ENCODE measurements around the gene TEX13D. TPM values are rescaled to one million over a fixed set of nuclear protein-coding genes. Genes with fewer than 3 reads are reported as not detected.

Gene TEX13D
- total and polyA plus RNA-seq, 2 donors from 2014 or later: not detected

DNA sequence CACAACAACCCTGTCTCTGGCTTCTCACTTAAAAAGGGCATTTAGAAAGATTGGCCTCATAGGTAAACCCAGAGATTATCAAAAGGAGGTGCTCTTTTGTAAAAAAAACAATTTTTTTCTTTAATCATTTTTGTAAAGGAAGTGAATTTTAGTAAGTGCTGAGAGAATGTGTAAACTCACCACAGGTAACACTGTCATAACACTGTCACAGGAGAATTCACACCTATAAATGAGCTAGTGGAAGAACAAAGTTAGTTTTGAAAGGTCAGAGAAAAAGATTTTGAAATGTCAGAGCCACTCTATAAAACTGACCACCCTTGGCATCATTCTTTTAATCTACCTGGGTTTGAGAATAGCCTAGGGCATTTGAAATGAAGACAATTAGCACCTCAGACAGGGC lies 10.6 kb downstream of the TEX13D start:
- H3K9ac ChIP-seq (ENCODE audit: low read length in 3 of 3): no peak overlapping the region
- TF ChIP-seq, protein P1, sequence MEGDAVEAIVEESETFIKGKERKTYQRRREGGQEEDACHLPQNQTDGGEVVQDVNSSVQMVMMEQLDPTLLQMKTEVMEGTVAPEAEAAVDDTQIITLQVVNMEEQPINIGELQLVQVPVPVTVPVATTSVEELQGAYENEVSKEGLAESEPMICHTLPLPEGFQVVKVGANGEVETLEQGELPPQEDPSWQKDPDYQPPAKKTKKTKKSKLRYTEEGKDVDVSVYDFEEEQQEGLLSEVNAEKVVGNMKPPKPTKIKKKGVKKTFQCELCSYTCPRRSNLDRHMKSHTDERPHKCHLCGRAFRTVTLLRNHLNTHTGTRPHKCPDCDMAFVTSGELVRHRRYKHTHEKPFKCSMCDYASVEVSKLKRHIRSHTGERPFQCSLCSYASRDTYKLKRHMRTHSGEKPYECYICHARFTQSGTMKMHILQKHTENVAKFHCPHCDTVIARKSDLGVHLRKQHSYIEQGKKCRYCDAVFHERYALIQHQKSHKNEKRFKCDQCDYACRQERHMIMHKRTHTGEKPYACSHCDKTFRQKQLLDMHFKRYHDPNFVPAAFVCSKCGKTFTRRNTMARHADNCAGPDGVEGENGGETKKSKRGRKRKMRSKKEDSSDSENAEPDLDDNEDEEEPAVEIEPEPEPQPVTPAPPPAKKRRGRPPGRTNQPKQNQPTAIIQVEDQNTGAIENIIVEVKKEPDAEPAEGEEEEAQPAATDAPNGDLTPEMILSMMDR (IDR thresholded peaks at IDR 0.05; ENCODE audit: borderline replicate concordance, extremely low read depth, insufficient read depth): no peak
- H3K27ac ChIP-seq (ENCODE audit: low read depth in 2 of 2, low read length in 2 of 2): no peak overlapping the region
- DNase-seq: no peak
- no peaks in the 10 kb centered on the region for H3K4me1 ChIP-seq (ENCODE audit: control insufficient read depth in 2 of 3, insufficient read depth in 2 of 3, low read depth in 1 of 3, low read length in 3 of 3)
- no peaks in the 10 kb centered on the region for H3K9me3 ChIP-seq (ENCODE audit: control insufficient read depth in 2 of 3, insufficient read depth in 1 of 3, low read length in 3 of 3)
- peak; percentile 76 for FAIRE-seq
- H3K27me3 ChIP-seq (ENCODE audit: control insufficient read depth, insufficient read depth, low read length): no peaks in the 10 kb centered on the region
- no peaks in the 10 kb centered on the region for H3K36me3 ChIP-seq (ENCODE audit: control insufficient read depth in 2 of 3, insufficient read depth in 3 of 3, low read length in 3 of 3)
- H3K4me3 ChIP-seq (ENCODE audit: low read length in 3 of 3): no peak overlapping the region
- intact Hi-C loops (cut with DNase I): no loop called here

DNA sequence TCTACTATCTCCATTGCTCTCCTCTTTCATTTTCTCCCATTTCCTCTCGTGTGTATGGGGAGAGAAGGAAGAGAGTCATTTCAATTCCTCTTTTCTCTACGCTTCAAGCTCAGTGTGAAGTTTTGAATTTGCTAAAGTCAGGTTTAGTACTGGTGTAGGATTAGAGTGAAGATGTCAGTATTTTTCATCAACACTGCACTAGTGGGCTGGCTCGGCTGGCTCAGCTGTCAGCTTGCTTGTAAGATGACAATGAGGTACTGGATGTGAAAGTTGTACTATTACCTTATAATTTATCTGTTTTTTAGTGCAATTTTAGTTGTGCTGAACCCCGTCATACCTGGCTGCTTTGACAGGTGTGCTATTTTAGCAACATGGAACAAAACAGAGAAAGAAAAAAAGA lies 11.8 kb downstream of the TEX13D start:
- Histone ChIP-seq H3K36me3 (ENCODE audit: control insufficient read depth in 2 of 3, insufficient read depth in 3 of 3, low read length in 3 of 3) (no peaks in the 10 kb centered on the region), H3K9ac (ENCODE audit: low read length in 3 of 3) (no peak overlapping the region), H3K4me1 (ENCODE audit: control insufficient read depth in 2 of 3, insufficient read depth in 2 of 3, low read depth in 1 of 3, low read length in 3 of 3) (no peaks in the 10 kb centered on the region), H3K4me3 (ENCODE audit: low read length in 3 of 3) (no peak overlapping the region), H3K9me3 (ENCODE audit: control insufficient read depth in 2 of 3, insufficient read depth in 1 of 3, low read length in 3 of 3) (no peaks in the 10 kb centered on the region), H3K27me3 (ENCODE audit: control insufficient read depth, insufficient read depth, low read length) (no peaks in the 10 kb centered on the region), H3K27ac (ENCODE audit: low read depth in 2 of 2, low read length in 2 of 2) (no peak overlapping the region)
- intact Hi-C loops (cut with DNase I): no loop called here
- TF ChIP-seq, protein P1 (IDR thresholded peaks at IDR 0.05; ENCODE audit: borderline replicate concordance, extremely low read depth, insufficient read depth): no peak
- FAIRE-seq (no peak), DNase-seq (no peak)

GRCh38 chrX:124346117-124346876 lies 13.8 kb downstream of the TEX13D start, which contains the start of gene SH2D1A:
Gene SH2D1A, plus strand, starts transcription at chrX:124346563. Its CDS starts 80 bp downstream, at chrX:124346643.
- H3K27me3 ChIP-seq (ENCODE audit: control insufficient read depth, insufficient read depth, low read length): no peaks in the 10 kb centered on the region
- no peak within 1 kb of the TSS for H3K9ac ChIP-seq (ENCODE audit: low read length in 3 of 3)
- TF ChIP-seq, protein P1 (IDR thresholded peaks at IDR 0.05; ENCODE audit: borderline replicate concordance, extremely low read depth, insufficient read depth): no peak
- no peaks in the 10 kb centered on the region for H3K9me3 ChIP-seq (ENCODE audit: control insufficient read depth in 2 of 3, insufficient read depth in 1 of 3, low read length in 3 of 3)
- no peak within 1 kb of the TSS for H3K4me3 ChIP-seq (ENCODE audit: low read length in 3 of 3)
- H3K4me1 ChIP-seq (ENCODE audit: control insufficient read depth in 2 of 3, insufficient read depth in 2 of 3, low read depth in 1 of 3, low read length in 3 of 3): no peaks in the 10 kb centered on the region
- no peak within 1 kb of the TSS for H3K27ac ChIP-seq (ENCODE audit: low read depth in 2 of 2, low read length in 2 of 2)
- intact Hi-C loops (cut with DNase I): no loop called here
- FAIRE-seq (no peak), DNase-seq (no peak)
- no peaks in the 10 kb centered on the region for H3K36me3 ChIP-seq (ENCODE audit: control insufficient read depth in 2 of 3, insufficient read depth in 3 of 3, low read length in 3 of 3)

All from kidney (tissue), 14 donors.